GM12891 (cell line): ENCODE measurements around the gene MAPRE3.

ENCODE experiments used
- DNase-seq: peaks from one replicate; pipeline ENCODE4 v3.0.0; 2011; ENCODE audit warnings: low spot score; ENCODE audit not compliant: insufficient read length
- FAIRE-seq: peaks from 2 replicates; lab custom pipeline; 2011; peaks lifted over from hg19 to GRCh38; lab: Jason Lieb, UNC
- PAX5 ChIP-seq: IDR thresholded peaks from 2 replicates; pipeline ENCODE4 v1.6.1; 2011; ENCODE audit warnings: low read length, moderate library complexity, mild to moderate bottlenecking; ENCODE audit not compliant: insufficient read depth, severe bottlenecking
- POLR2A ChIP-seq: IDR thresholded peaks from 2 replicates; pipeline ENCODE4 v1.6.1; 2011; ENCODE audit warnings: low read depth, low read length, control low read depth
- POLR2AphosphoS5 ChIP-seq: IDR thresholded peaks from 2 replicates; pipeline ENCODE4 v1.6.1; 2011; ENCODE audit warnings: low read depth, low read length, control low read depth
- POU2F2 ChIP-seq: IDR thresholded peaks from 2 replicates; pipeline ENCODE4 v1.6.1; 2011; ENCODE audit warnings: low read depth, mild to moderate bottlenecking, control low read depth, low read length, moderate library complexity
- SPI1 ChIP-seq: IDR thresholded peaks from 2 replicates; pipeline ENCODE4 v1.6.1; 2011; ENCODE audit warnings: low read depth, low read length, control low read depth
- TAF1 ChIP-seq: IDR thresholded peaks from 2 replicates; pipeline ENCODE4 v1.6.1; 2011; ENCODE audit warnings: low read depth, low read length, control low read depth

Gene MAPRE3

GRCh38 chr2:26978061-26978596 lies 7.7 kb downstream of the MAPRE3 start:
- DNase-seq = no peak
- TF ChIP-seq POU2F2 = no peak
- no peak for TF ChIP-seq TAF1
- TF ChIP-seq POLR2AphosphoS5 = no peak
- TF ChIP-seq POLR2A = no peak
- no peak for TF ChIP-seq PAX5
- no peak for TF ChIP-seq SPI1
- no peak for FAIRE-seq

- TF ChIP-seq PAX5 = no peak
- TF ChIP-seq SPI1 = no peak
- TF ChIP-seq TAF1 = no peak
- no peak for DNase-seq
- no peak for FAIRE-seq
Observed at GRCh38 chr2:26979741-26980140, 9.3 kb downstream of the MAPRE3 start.

GRCh38 chr2:26980971-26981370 lies 10.5 kb downstream of the MAPRE3 start:
- no peak for TF ChIP-seq POLR2AphosphoS5
- no peak for TF ChIP-seq POU2F2
- no peak for TF ChIP-seq POLR2A
- TF ChIP-seq SPI1 = no peak
- no peak for TF ChIP-seq PAX5
- TF ChIP-seq TAF1 = no peak
- FAIRE-seq (no peak), DNase-seq (no peak)

- no peak for TF ChIP-seq POLR2A
- no peak for TF ChIP-seq TAF1
- no peak for TF ChIP-seq POLR2AphosphoS5
- TF ChIP-seq SPI1 = no peak
- no peak for TF ChIP-seq PAX5
- no peak for TF ChIP-seq POU2F2
- DNase-seq (peak; percentile 32), FAIRE-seq (peak; percentile 38)
Observed at GRCh38 chr2:26982102-26982742, 11.8 kb downstream of the MAPRE3 start.

- FAIRE-seq (no peak), DNase-seq (no peak)
- no peak for TF ChIP-seq POLR2AphosphoS5
- no peak for TF ChIP-seq PAX5
- no peak for TF ChIP-seq TAF1
- no peak for TF ChIP-seq POU2F2
- TF ChIP-seq SPI1 = no peak
- TF ChIP-seq POLR2A = no peak
Observed at GRCh38 chr2:26983746-26984145, 13.3 kb downstream of the MAPRE3 start.

- FAIRE-seq (no peak), DNase-seq (no peak)
- no peak for TF ChIP-seq POLR2AphosphoS5
- TF ChIP-seq TAF1 = no peak
Observed at GRCh38 chr2:26985807-26986206, 15.4 kb downstream of the MAPRE3 start.

GRCh38 chr2:26986576-26986975 lies 16.1 kb downstream of the MAPRE3 start:
- no peak for DNase-seq
- TF ChIP-seq POU2F2 (no peak), POLR2AphosphoS5 (no peak), TAF1 (no peak), POLR2A (no peak), PAX5 (no peak), SPI1 (no peak)
- no peak for FAIRE-seq

GRCh38 chr2:26988058-26988860 lies 17.8 kb downstream of the MAPRE3 start:
- DNase-seq (no peak), FAIRE-seq (no peak)
- TF ChIP-seq POLR2A = no peak
- no peak for TF ChIP-seq POLR2AphosphoS5

GRCh38 chr2:26989156-26989555 lies 18.7 kb downstream of the MAPRE3 start:
- DNase-seq (no peak), FAIRE-seq (no peak)
- no peak for TF ChIP-seq PAX5
- TF ChIP-seq POLR2AphosphoS5 = no peak
- TF ChIP-seq TAF1 = no peak
- TF ChIP-seq POU2F2 = no peak
- no peak for TF ChIP-seq SPI1
- no peak for TF ChIP-seq POLR2A

- no peak for DNase-seq
- no peak for FAIRE-seq
- TF ChIP-seq POLR2A (no peak), SPI1 (no peak), TAF1 (no peak)
Observed at GRCh38 chr2:26991717-26992116, 21.3 kb downstream of the MAPRE3 start.

- TF ChIP-seq SPI1 (no peak), PAX5 (no peak)
- no peak for DNase-seq
- FAIRE-seq = no peak
Observed at GRCh38 chr2:26993768-26994167, 23.3 kb downstream of the MAPRE3 start.
